HEK293 (cell line): Measurements from ENCODE around the gene FAM234A.
A peak's percentile ranks its signal among the peaks of the same experiment; 100 is the strongest.

ENCODE experiments used
- CTCF ChIA-PET: fragments of 350-600 bp; formaldehyde crosslinking; extraction: SDS; loops from one replicate; lab custom pipeline; 2021; ENCODE audit warnings: antibody characterized with exemption; lab: Yijun Ruan, JAX
- POLR2A ChIA-PET: fragments of 300-600 bp; formaldehyde crosslinking; extraction: SDS; loops from one replicate; lab custom pipeline; 2020; ENCODE audit warnings: antibody characterized with exemption, inconsistent platforms; lab: Yijun Ruan, JAX
- H3K27ac ChIP-seq: fragments of 200-500 bp; sonication (Bioruptor generic); 2 replicates; pipeline ENCODE4 v1.5.1; 2014; ENCODE audit warnings: low read depth, low read length, control low read depth, inconsistent platforms; ENCODE audit errors: extremely low read depth
- H3K36me3 ChIP-seq, 2 experiments: fragments of 200-500 bp in 1 of 2; sonication (Bioruptor generic) in 1 of 2; 1 replicate in 1 of 2; 2 replicates in 1 of 2; pipeline ENCODE4 v1.5.1; 2014 to 2017; ENCODE audit warnings: inconsistent platforms in 2 of 2, low read length in 2 of 2; ENCODE audit not compliant: control insufficient read depth in 2 of 2, insufficient read depth in 1 of 2
- H3K4me1 ChIP-seq: fragments of 200-500 bp; sonication (Bioruptor generic); 2 replicates; pipeline ENCODE4 v1.5.1; 2014; ENCODE audit warnings: mild to moderate bottlenecking, low read length, inconsistent platforms; ENCODE audit not compliant: control insufficient read depth, insufficient read depth
- H3K4me3 ChIP-seq: 2 replicates; pipeline ENCODE4 v1.5.1; 2011; ENCODE audit warnings: low read depth, mild to moderate bottlenecking, control low read depth, low read length, moderate library complexity
- H3K9me3 ChIP-seq: fragments of 200-500 bp; sonication (Bioruptor generic); 2 replicates; pipeline ENCODE4 v1.5.1; 2014; ENCODE audit warnings: low read depth, low read length, inconsistent platforms; ENCODE audit not compliant: control insufficient read depth, insufficient read depth
- ELK4 ChIP-seq: IDR thresholded peaks from 2 replicates; pipeline ENCODE4 v1.6.1; 2011; ENCODE audit warnings: mild to moderate bottlenecking, low read depth, low read length, borderline replicate concordance
- KLF1 ChIP-seq: fragments of 450-650 bp; formaldehyde crosslinking; IDR thresholded peaks from 2 replicates; pipeline ENCODE4 v1.5.1; 2016; ENCODE audit warnings: missing biosample characterization, missing genetic modification characterization
- WT1 ChIP-seq: fragments of 450-650 bp; formaldehyde crosslinking; IDR thresholded peaks from 2 replicates; pipeline ENCODE4 v1.5.1; 2016; ENCODE audit warnings: missing biosample characterization, missing genetic modification characterization
- YY1 ChIP-seq: fragments of 450-650 bp; formaldehyde crosslinking; IDR thresholded peaks from 2 replicates; pipeline ENCODE4 v1.5.1; 2018; ENCODE audit warnings: missing biosample characterization, missing genetic modification characterization
- ZBTB1 ChIP-seq: fragments of 450-650 bp; formaldehyde crosslinking; IDR thresholded peaks from 2 replicates; pipeline ENCODE4 v1.5.1; 2016; ENCODE audit warnings: missing biosample characterization, missing genetic modification characterization
- ZBTB20 ChIP-seq: fragments of 450-650 bp; formaldehyde crosslinking; IDR thresholded peaks from 2 replicates; pipeline ENCODE4 v1.5.1; 2016; ENCODE audit warnings: missing biosample characterization, missing genetic modification characterization
- ZBTB26 ChIP-seq: fragments of 450-650 bp; formaldehyde crosslinking; optimal IDR thresholded peaks from 2 replicates; pipeline ENCODE3; 2016; ENCODE audit warnings: missing biosample characterization, mild to moderate bottlenecking, missing genetic modification characterization
- ZEB2 ChIP-seq: fragments of 450-650 bp; formaldehyde crosslinking; IDR thresholded peaks from 2 replicates; pipeline ENCODE4 v1.5.1; 2016; ENCODE audit warnings: missing biosample characterization, missing genetic modification characterization
- ZFP69B ChIP-seq: fragments of 450-650 bp; formaldehyde crosslinking; IDR thresholded peaks from 2 replicates; pipeline ENCODE4 v1.5.1; 2016; ENCODE audit warnings: missing biosample characterization, missing genetic modification characterization
- ZNF518A ChIP-seq: fragments of 450-650 bp; formaldehyde crosslinking; conservative IDR thresholded peaks from 2 replicates; pipeline ENCODE4 v1.5.1; 2016; ENCODE audit warnings: low read depth, missing biosample characterization, missing genetic modification characterization
- ZNF600 ChIP-seq: fragments of 450-650 bp; formaldehyde crosslinking; IDR thresholded peaks from 2 replicates; pipeline ENCODE4 v1.5.1; 2016; ENCODE audit warnings: missing biosample characterization, missing genetic modification characterization
- ZNF626 ChIP-seq: fragments of 450-650 bp; sonication (Bioruptor Pico); formaldehyde crosslinking; IDR thresholded peaks from 2 replicates; pipeline ENCODE4 v1.5.1; 2018; ENCODE audit warnings: missing biosample characterization, missing genetic modification characterization, inconsistent platforms
- ZNF76 ChIP-seq: fragments of 450-650 bp; formaldehyde crosslinking; IDR thresholded peaks from 2 replicates; pipeline ENCODE4; 2016; ENCODE audit warnings: low read depth, missing biosample characterization, missing genetic modification characterization, borderline replicate concordance
- TF ChIP-seq, protein P1 (sequence below): fragments of 450-650 bp; formaldehyde crosslinking; IDR thresholded peaks from 2 replicates; pipeline ENCODE4; 2016; ENCODE audit warnings: missing biosample characterization, missing genetic modification characterization
- TF ChIP-seq, protein P2 (sequence below): fragments of 450-650 bp; formaldehyde crosslinking; conservative IDR thresholded peaks from 2 replicates; pipeline ENCODE4 v1.5.1; 2016; ENCODE audit warnings: low read depth, missing biosample characterization, missing genetic modification characterization
- TF ChIP-seq, protein P3 (sequence below): fragments of 450-650 bp; formaldehyde crosslinking; IDR thresholded peaks from 2 replicates; pipeline ENCODE4 v1.5.1; 2017; ENCODE audit warnings: missing biosample characterization, missing genetic modification characterization
- TF ChIP-seq, protein P4 (sequence below): fragments of 450-650 bp; formaldehyde crosslinking; IDR thresholded peaks from 2 replicates; pipeline ENCODE4 v1.5.1; 2016; ENCODE audit warnings: missing biosample characterization, missing genetic modification characterization

The FAM234A gene

DNA sequence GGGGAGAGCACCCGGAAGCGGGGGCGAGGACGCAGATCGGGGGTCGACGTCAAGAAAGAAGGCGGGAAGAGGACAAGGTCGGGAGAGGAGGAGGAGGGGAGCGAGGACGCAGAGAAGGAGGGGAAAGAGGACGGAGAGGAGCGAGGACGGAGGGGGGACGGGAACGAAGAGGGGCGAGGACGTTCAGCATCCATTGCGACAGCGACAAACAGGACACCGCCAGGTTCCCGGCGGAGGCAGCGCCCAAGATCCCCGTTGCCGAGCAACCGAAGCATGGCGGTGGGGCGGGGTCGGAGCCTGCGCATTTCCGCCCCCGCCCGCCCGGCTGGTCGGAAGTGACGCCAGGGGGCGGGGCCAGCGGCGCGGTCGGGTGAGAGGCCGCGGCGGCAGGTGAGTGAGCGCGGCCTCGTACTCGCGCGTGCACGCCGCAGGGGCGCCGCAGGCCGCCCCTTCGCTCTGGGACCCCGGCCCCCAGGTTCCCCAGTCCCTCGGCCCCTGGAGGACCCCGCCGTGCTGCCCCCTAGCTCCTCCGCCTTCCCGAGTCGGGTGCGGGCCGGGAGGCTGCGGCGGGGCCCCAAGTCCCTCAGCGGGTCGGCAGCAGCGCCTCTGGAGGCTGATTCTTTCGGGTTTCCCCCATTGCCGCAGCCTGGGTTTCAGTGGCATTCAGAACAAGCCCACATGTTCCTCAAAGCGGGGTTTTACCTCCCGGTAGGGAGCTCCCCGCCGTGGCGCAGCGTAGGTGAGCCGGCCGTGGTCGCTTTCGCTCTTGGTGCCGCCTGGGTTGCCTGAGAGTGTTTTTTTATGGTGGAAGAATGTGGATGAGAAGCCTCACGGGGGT, at the start of gene FAM234A:
Gene FAM234A, plus strand, starts transcription at position 354 of the 838 bp plus-strand sequence. CDS start 19,593 bp downstream, outside the sequence.
- ChIA-PET CTCF (interaction anchor here (0.6 to 1.6 kb wide), 9 partner anchors 9 to 896 kb away, joined by 3 to 7 read pairs (median 3); partner anchors contain the start of gene AXIN1), POLR2A (interaction anchor here (0.8 to 1.8 kb wide), 14 partner anchors 9 to 450 kb away, joined by 3 to 9 read pairs (median 4); partner anchors contain the start of genes JMJD8 and RHBDF1)
- H3K9me3 ChIP-seq: no peaks in the 10 kb centered on the region
- peak within 1 kb of the TSS; percentile 87 for H3K27ac ChIP-seq
- H3K4me1 ChIP-seq: no peaks in the 10 kb centered on the region
- peak within 1 kb of the TSS; percentile 60 for H3K4me3 ChIP-seq
- H3K36me3 ChIP-seq: no peaks in the 10 kb centered on the region
- TF ChIP-seq ZNF626 (tag by site-specific recombination): no peak
- peak; percentile 89 for TF ChIP-seq KLF1 (tag by site-specific recombination)
- peak; percentile 85; the same call in 1 of the 2 replicates for TF ChIP-seq ZEB2 (tag by site-specific recombination)
- TF ChIP-seq WT1 (tag by site-specific recombination): no peak
- TF ChIP-seq ELK4: no peak
- TF ChIP-seq ZNF518A (tag by site-specific recombination): peak; percentile 30
- TF ChIP-seq, protein P1, sequence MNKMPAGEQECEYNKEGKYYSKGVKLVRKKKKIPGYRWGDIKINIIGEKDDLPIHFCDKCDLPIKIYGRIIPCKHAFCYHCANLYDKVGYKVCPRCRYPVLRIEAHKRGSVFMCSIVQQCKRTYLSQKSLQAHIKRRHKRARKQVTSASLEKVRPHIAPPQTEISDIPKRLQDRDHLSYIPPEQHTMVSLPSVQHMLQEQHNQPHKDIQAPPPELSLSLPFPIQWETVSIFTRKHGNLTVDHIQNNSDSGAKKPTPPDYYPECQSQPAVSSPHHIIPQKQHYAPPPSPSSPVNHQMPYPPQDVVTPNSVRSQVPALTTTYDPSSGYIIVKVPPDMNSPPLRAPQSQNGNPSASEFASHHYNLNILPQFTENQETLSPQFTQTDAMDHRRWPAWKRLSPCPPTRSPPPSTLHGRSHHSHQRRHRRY (tag by site-specific recombination): 0 out of 2 replicates have a peak, but pooled peaks have one; percentile 4
- TF ChIP-seq, protein P2, sequence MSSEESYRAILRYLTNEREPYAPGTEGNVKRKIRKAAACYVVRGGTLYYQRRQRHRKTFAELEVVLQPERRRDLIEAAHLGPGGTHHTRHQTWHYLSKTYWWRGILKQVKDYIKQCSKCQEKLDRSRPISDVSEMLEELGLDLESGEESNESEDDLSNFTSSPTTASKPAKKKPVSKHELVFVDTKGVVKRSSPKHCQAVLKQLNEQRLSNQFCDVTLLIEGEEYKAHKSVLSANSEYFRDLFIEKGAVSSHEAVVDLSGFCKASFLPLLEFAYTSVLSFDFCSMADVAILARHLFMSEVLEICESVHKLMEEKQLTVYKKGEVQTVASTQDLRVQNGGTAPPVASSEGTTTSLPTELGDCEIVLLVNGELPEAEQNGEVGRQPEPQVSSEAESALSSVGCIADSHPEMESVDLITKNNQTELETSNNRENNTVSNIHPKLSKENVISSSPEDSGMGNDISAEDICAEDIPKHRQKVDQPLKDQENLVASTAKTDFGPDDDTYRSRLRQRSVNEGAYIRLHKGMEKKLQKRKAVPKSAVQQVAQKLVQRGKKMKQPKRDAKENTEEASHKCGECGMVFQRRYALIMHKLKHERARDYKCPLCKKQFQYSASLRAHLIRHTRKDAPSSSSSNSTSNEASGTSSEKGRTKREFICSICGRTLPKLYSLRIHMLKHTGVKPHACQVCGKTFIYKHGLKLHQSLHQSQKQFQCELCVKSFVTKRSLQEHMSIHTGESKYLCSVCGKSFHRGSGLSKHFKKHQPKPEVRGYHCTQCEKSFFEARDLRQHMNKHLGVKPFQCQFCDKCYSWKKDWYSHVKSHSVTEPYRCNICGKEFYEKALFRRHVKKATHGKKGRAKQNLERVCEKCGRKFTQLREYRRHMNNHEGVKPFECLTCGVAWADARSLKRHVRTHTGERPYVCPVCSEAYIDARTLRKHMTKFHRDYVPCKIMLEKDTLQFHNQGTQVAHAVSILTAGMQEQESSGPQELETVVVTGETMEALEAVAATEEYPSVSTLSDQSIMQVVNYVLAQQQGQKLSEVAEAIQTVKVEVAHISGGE (tag by site-specific recombination): peak; percentile 93
- TF ChIP-seq ZNF76 (tag by site-specific recombination): peak; percentile 89
- TF ChIP-seq ZFP69B (tag by site-specific recombination): peak; percentile 71
- TF ChIP-seq, protein P3, sequence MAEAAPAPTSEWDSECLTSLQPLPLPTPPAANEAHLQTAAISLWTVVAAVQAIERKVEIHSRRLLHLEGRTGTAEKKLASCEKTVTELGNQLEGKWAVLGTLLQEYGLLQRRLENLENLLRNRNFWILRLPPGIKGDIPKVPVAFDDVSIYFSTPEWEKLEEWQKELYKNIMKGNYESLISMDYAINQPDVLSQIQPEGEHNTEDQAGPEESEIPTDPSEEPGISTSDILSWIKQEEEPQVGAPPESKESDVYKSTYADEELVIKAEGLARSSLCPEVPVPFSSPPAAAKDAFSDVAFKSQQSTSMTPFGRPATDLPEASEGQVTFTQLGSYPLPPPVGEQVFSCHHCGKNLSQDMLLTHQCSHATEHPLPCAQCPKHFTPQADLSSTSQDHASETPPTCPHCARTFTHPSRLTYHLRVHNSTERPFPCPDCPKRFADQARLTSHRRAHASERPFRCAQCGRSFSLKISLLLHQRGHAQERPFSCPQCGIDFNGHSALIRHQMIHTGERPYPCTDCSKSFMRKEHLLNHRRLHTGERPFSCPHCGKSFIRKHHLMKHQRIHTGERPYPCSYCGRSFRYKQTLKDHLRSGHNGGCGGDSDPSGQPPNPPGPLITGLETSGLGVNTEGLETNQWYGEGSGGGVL: peak; percentile 96
- TF ChIP-seq, protein P4, sequence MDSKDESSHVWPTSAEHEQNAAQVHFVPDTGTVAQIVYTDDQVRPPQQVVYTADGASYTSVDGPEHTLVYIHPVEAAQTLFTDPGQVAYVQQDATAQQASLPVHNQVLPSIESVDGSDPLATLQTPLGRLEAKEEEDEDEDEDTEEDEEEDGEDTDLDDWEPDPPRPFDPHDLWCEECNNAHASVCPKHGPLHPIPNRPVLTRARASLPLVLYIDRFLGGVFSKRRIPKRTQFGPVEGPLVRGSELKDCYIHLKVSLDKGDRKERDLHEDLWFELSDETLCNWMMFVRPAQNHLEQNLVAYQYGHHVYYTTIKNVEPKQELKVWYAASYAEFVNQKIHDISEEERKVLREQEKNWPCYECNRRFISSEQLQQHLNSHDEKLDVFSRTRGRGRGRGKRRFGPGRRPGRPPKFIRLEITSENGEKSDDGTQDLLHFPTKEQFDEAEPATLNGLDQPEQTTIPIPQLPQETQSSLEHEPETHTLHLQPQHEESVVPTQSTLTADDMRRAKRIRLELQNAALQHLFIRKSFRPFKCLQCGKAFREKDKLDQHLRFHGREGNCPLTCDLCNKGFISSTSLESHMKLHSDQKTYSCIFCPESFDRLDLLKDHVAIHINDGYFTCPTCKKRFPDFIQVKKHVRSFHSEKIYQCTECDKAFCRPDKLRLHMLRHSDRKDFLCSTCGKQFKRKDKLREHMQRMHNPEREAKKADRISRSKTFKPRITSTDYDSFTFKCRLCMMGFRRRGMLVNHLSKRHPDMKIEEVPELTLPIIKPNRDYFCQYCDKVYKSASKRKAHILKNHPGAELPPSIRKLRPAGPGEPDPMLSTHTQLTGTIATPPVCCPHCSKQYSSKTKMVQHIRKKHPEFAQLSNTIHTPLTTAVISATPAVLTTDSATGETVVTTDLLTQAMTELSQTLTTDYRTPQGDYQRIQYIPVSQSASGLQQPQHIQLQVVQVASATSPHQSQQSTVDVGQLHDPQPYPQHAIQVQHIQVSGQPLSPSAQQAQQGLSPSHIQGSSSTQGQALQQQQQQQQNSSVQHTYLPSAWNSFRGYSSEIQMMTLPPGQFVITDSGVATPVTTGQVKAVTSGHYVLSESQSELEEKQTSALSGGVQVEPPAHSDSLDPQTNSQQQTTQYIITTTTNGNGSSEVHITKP (tag by site-specific recombination): peak; percentile 85
- peak; percentile 71; the same call in 1 of the 2 replicates for TF ChIP-seq ZNF600 (tag by site-specific recombination)
- peak; percentile 73 for TF ChIP-seq YY1
- peak; percentile 91 for TF ChIP-seq ZBTB26 (tag by site-specific recombination)
- TF ChIP-seq ZBTB1 (tag by site-specific recombination): 0 out of 2 replicates have a peak, but pooled peaks have one; percentile 32
- peak; percentile 92 for TF ChIP-seq ZBTB20 (tag by site-specific recombination)
